ENCODE results near the gene GLO1.

The GLO1 gene

GRCh38 chr6:38658418-38659167 lies 44.4 kb downstream of the GLO1 start:
- no peak for DNase-seq (ENCODE audit: low read depth)

- no peak for DNase-seq (ENCODE audit: low read depth)
These were observed 46.0 kb downstream of the GLO1 start for GRCh38 chr6:38656896-38657295.

GRCh38 chr6:38654263-38654662 lies 48.7 kb downstream of the GLO1 start:
- no peak for DNase-seq (ENCODE audit: low read depth)

- no peak for DNase-seq (ENCODE audit: low read depth)
These were observed 51.7 kb downstream of the GLO1 start for GRCh38 chr6:38651121-38651784.

- no peak for DNase-seq (ENCODE audit: low read depth)
These were observed 52.7 kb downstream of the GLO1 start for GRCh38 chr6:38650207-38650752.

GRCh38 chr6:38649744-38650143 lies 53.2 kb downstream of the GLO1 start:
- DNase-seq (ENCODE audit: low read depth): no peak

GRCh38 chr6:38648629-38649028 lies 54.3 kb downstream of the GLO1 start:
- DNase-seq (ENCODE audit: low read depth): no peak

- no peak for DNase-seq (ENCODE audit: low read depth)
These were observed 56.6 kb downstream of the GLO1 start for GRCh38 chr6:38646166-38646878.

GRCh38 chr6:38644951-38645350 lies 58.0 kb downstream of the GLO1 start:
- no peak for DNase-seq (ENCODE audit: low read depth)

- peak; percentile 7 for DNase-seq (ENCODE audit: low read depth)
These were observed 62.6 kb downstream of the GLO1 start for GRCh38 chr6:38640216-38640909.

- peak; percentile 80 for DNase-seq (ENCODE audit: low read depth)
These were observed 63.3 kb downstream of the GLO1 start, which contains the start of gene BTBD9 for GRCh38 chr6:38639498-38640215. Gene BTBD9 (minus strand): TSS chr6:38639929.

- peak; percentile 51 for DNase-seq (ENCODE audit: low read depth)
These were observed 63.9 kb downstream of the GLO1 start for GRCh38 chr6:38638941-38639497.

GRCh38 chr6:38637756-38638155 lies 65.2 kb downstream of the GLO1 start:
- no peak for DNase-seq (ENCODE audit: low read depth)

GRCh38 chr6:38636027-38636426 lies 66.9 kb downstream of the GLO1 start:
- no peak for DNase-seq (ENCODE audit: low read depth)

GRCh38 chr6:38634518-38634917 lies 68.4 kb downstream of the GLO1 start:
- no peak for DNase-seq (ENCODE audit: low read depth)

- DNase-seq (ENCODE audit: low read depth): no peak
These were observed 70.5 kb downstream of the GLO1 start for GRCh38 chr6:38632490-38632889.

GRCh38 chr6:38631186-38631783 lies 71.7 kb downstream of the GLO1 start:
- DNase-seq (ENCODE audit: low read depth): no peak
